ENCODE results near the gene DDT. TPM values are rescaled to one million over a fixed set of nuclear protein-coding genes. Genes with fewer than 3 reads are reported as not detected.

The DDT gene
- total RNA-seq (2022; extraction: Qiagen RNA extraction; ENCODE audit: low read depth), result 108 to 167 TPM (median 151 TPM) in 5 replicates

GRCh38 chr22:23974345-23974744 is at the start of gene DDT:
Gene DDT, minus strand, starts transcription at chr22:23974441. Its CDS starts 27 bp downstream, at chr22:23974414.

GRCh38 chr22:24005201-24005600 is 31.0 kb upstream of the DDT start, which contains the start of gene GSTT4:
Gene GSTT4, minus strand, starts transcription at chr22:24005453. Its CDS starts 97 bp downstream, at chr22:24005356.

GRCh38 chr22:23979557-23980240 is 5.5 kb upstream of the DDT start, which contains the start of gene GSTT2:
Gene GSTT2, plus strand, starts transcription at chr22:23980134.

GRCh38 chr22:23966568-23966967 is 7.7 kb downstream of the DDT start, which contains the start of gene DDTL:
Gene DDTL, plus strand, starts transcription at chr22:23966888. Its CDS starts 27 bp downstream, at chr22:23966915.

GRCh38 chr22:23961084-23961771 is 13.0 kb downstream of the DDT start, which contains the start of gene GSTT2B:
Gene GSTT2B, minus strand, starts transcription at chr22:23961195. Its CDS starts 64 bp downstream, at chr22:23961131.

Other genes with a start within 250 kb of the DDT start
- 0.86 to 1.2 TPM (median 1.0 TPM) in 5 replicates for gene ZNF70, start 223.3 kb downstream of the DDT start, total RNA-seq (2022; extraction: Qiagen RNA extraction; ENCODE audit: low read depth)
- 0.39 to 1.6 TPM (median 0.79 TPM) in 4 of 5 replicates, not detected in the other for gene VPREB3, start 220.0 kb downstream of the DDT start, total RNA-seq (2022; extraction: Qiagen RNA extraction; ENCODE audit: low read depth)
- gene C22orf15, start 211.5 kb downstream of the DDT start, total RNA-seq (2022; extraction: Qiagen RNA extraction; ENCODE audit: low read depth), result not detected in 5 replicates
- 75.0 to 180 TPM (median 165 TPM) in 5 replicates for gene CHCHD10, start 206.5 kb downstream of the DDT start, total RNA-seq (2022; extraction: Qiagen RNA extraction; ENCODE audit: low read depth)
- gene MMP11, start 201.6 kb downstream of the DDT start, total RNA-seq (2022; extraction: Qiagen RNA extraction; ENCODE audit: low read depth), result 0.09 to 0.18 TPM (median 0.12 TPM) in 4 of 5 replicates, not detected in the other
- 51.1 to 56.6 TPM (median 55.8 TPM) in 5 replicates for gene SMARCB1, start 187.5 kb downstream of the DDT start, total RNA-seq (2022; extraction: Qiagen RNA extraction; ENCODE audit: low read depth)
- 0.22 to 0.64 TPM (median 0.52 TPM) in 5 replicates for gene DERL3, start 135.4 kb downstream of the DDT start, total RNA-seq (2022; extraction: Qiagen RNA extraction; ENCODE audit: low read depth)
- gene SLC2A11, start 116.6 kb downstream of the DDT start, total RNA-seq (2022; extraction: Qiagen RNA extraction; ENCODE audit: low read depth), result 7.6 to 9.9 TPM (median 9.5 TPM) in 5 replicates
- 464 to 961 TPM (median 856 TPM) in 5 replicates for gene MIF, start 80.1 kb downstream of the DDT start, total RNA-seq (2022; extraction: Qiagen RNA extraction; ENCODE audit: low read depth)
- 0.28 to 0.48 TPM (median 0.40 TPM) in 4 of 5 replicates, not detected in the other for gene GSTT2B, start 13.2 kb downstream of the DDT start, total RNA-seq (2022; extraction: Qiagen RNA extraction; ENCODE audit: low read depth)
- gene DDTL, start 7.6 kb downstream of the DDT start, total RNA-seq (2022; extraction: Qiagen RNA extraction; ENCODE audit: low read depth), result 1.5 to 2.0 TPM (median 1.8 TPM) in 5 replicates
- not detected in 5 replicates for gene GSTT2, start 5.7 kb upstream of the DDT start, total RNA-seq (2022; extraction: Qiagen RNA extraction; ENCODE audit: low read depth)
- not detected in 5 replicates for gene GSTT4, start 31.0 kb upstream of the DDT start, total RNA-seq (2022; extraction: Qiagen RNA extraction; ENCODE audit: low read depth)
- gene CABIN1, start 36.9 kb upstream of the DDT start, total RNA-seq (2022; extraction: Qiagen RNA extraction; ENCODE audit: low read depth), result 15.3 to 24.3 TPM (median 21.2 TPM) in 5 replicates
- 49.2 to 65.0 TPM (median 59.3 TPM) in 5 replicates for gene SUSD2, start 207.0 kb upstream of the DDT start, total RNA-seq (2022; extraction: Qiagen RNA extraction; ENCODE audit: low read depth)

All from A549 treated with CpdA at 1 μM for 4 hours (cell line).